Measurements from ENCODE around the gene PLXDC2. TPM values are rescaled to one million over a fixed set of nuclear protein-coding genes. Genes with fewer than 3 reads are reported as not detected.
"Not testable (repeated sequence)": the region's sequence is repeated elsewhere in the genome, so short reads cannot be mapped to it uniquely, and the experiment has no call there.

Gene PLXDC2
- not detected for total RNA-seq

- no peak for DNase-seq
- no peak within 1 kb of the TSS for H3K27ac Mint-ChIP-seq
- H3K27me3 Mint-ChIP-seq (ENCODE audit: low read depth) = peaks cover 56% of the 10 kb centered on the region
- H3K4me3 Mint-ChIP-seq = peak within 1 kb of the TSS; percentile 34
- CTCF ChIA-PET = no interaction called here
- H3K36me3 Mint-ChIP-seq (ENCODE audit: low read depth) = no peaks in the 10 kb centered on the region
- H3K9me3 Mint-ChIP-seq = no peaks in the 10 kb centered on the region
- intact Hi-C loops (cut with micrococcal nuclease) = no loop called here
- peaks cover 5% of the 10 kb centered on the region for H3K4me1 Mint-ChIP-seq (ENCODE audit: low read depth)
Measured at GRCh38 chr10:19816411-19817230, at the start of gene PLXDC2. Gene PLXDC2 (plus strand): TSS chr10:19816432.

GRCh38 chr10:19767876-19768275 is 48.4 kb upstream of the PLXDC2 start:
- H3K4me3 Mint-ChIP-seq = no peak overlapping the region
- no peak for DNase-seq
- H3K9me3 Mint-ChIP-seq = peaks cover 5% of the 10 kb centered on the region
- intact Hi-C loops (cut with micrococcal nuclease) = no loop called here
- H3K4me1 Mint-ChIP-seq (ENCODE audit: low read depth) = no peaks in the 10 kb centered on the region
- H3K36me3 Mint-ChIP-seq (ENCODE audit: low read depth) = no peaks in the 10 kb centered on the region
- no peak overlapping the region for H3K27ac Mint-ChIP-seq
- H3K27me3 Mint-ChIP-seq (ENCODE audit: low read depth) = no peaks in the 10 kb centered on the region
- CTCF ChIA-PET = no interaction called here

GRCh38 chr10:19769826-19770225 is 46.4 kb upstream of the PLXDC2 start:
- H3K4me1 Mint-ChIP-seq (ENCODE audit: low read depth); DNase-seq; H3K27me3 Mint-ChIP-seq (ENCODE audit: low read depth); H3K36me3 Mint-ChIP-seq (ENCODE audit: low read depth); H3K4me3 Mint-ChIP-seq; H3K9me3 Mint-ChIP-seq; intact Hi-C loops (cut with micrococcal nuclease); H3K27ac Mint-ChIP-seq: not testable (repeated sequence)
- CTCF ChIA-PET = interaction anchor here (0.6 kb wide), 1 partner anchor 56 kb away, joined by 3 read pairs; no protein-coding TSS in a partner anchor

GRCh38 chr10:19772972-19773371 is 43.3 kb upstream of the PLXDC2 start:
- no peak for DNase-seq
- no peaks in the 10 kb centered on the region for H3K4me1 Mint-ChIP-seq (ENCODE audit: low read depth)
- no peaks in the 10 kb centered on the region for H3K27me3 Mint-ChIP-seq (ENCODE audit: low read depth)
- no peak overlapping the region for H3K4me3 Mint-ChIP-seq
- peaks cover 2% of the 10 kb centered on the region for H3K9me3 Mint-ChIP-seq
- intact Hi-C loops (cut with micrococcal nuclease) = no loop called here
- CTCF ChIA-PET = no interaction called here
- no peaks in the 10 kb centered on the region for H3K36me3 Mint-ChIP-seq (ENCODE audit: low read depth)
- no peak overlapping the region for H3K27ac Mint-ChIP-seq

- no peak for DNase-seq
- Mint-ChIP-seq H3K27ac (no peak overlapping the region), H3K27me3 (ENCODE audit: low read depth) (no peaks in the 10 kb centered on the region), H3K4me3 (no peak overlapping the region), H3K36me3 (ENCODE audit: low read depth) (no peaks in the 10 kb centered on the region), H3K9me3 (peaks cover 2% of the 10 kb centered on the region), H3K4me1 (ENCODE audit: low read depth) (no peaks in the 10 kb centered on the region)
- CTCF ChIA-PET = no interaction called here
- intact Hi-C loops (cut with micrococcal nuclease) = no loop called here
Measured at GRCh38 chr10:19775296-19775695, 40.9 kb upstream of the PLXDC2 start.

GRCh38 chr10:19777806-19778205 is 38.4 kb upstream of the PLXDC2 start:
- no peaks in the 10 kb centered on the region for H3K36me3 Mint-ChIP-seq (ENCODE audit: low read depth)
- DNase-seq = no peak
- H3K4me1 Mint-ChIP-seq (ENCODE audit: low read depth) = no peaks in the 10 kb centered on the region
- CTCF ChIA-PET = no interaction called here
- no peak overlapping the region for H3K4me3 Mint-ChIP-seq
- H3K9me3 Mint-ChIP-seq = peaks cover 2% of the 10 kb centered on the region
- no peak overlapping the region for H3K27ac Mint-ChIP-seq
- H3K27me3 Mint-ChIP-seq (ENCODE audit: low read depth) = no peaks in the 10 kb centered on the region
- intact Hi-C loops (cut with micrococcal nuclease) = no loop called here

- Mint-ChIP-seq H3K4me1 (ENCODE audit: low read depth) (no peaks in the 10 kb centered on the region), H3K27ac (no peak overlapping the region), H3K4me3 (no peak overlapping the region), H3K27me3 (ENCODE audit: low read depth) (no peaks in the 10 kb centered on the region), H3K36me3 (ENCODE audit: low read depth) (no peaks in the 10 kb centered on the region), H3K9me3 (no peaks in the 10 kb centered on the region)
- CTCF ChIA-PET = no interaction called here
- no peak for DNase-seq
- intact Hi-C loops (cut with micrococcal nuclease) = no loop called here
Measured at GRCh38 chr10:19778996-19779395, 37.2 kb upstream of the PLXDC2 start.

- DNase-seq = no peak
- CTCF ChIA-PET = interaction anchor here (0.6 kb wide), 1 partner anchor 1715 kb away, joined by 3 read pairs; no protein-coding TSS in a partner anchor
- H3K27me3 Mint-ChIP-seq (ENCODE audit: low read depth) = no peaks in the 10 kb centered on the region
- H3K36me3 Mint-ChIP-seq (ENCODE audit: low read depth) = no peaks in the 10 kb centered on the region
- no peaks in the 10 kb centered on the region for H3K9me3 Mint-ChIP-seq
- H3K27ac Mint-ChIP-seq = no peak overlapping the region
- no peak overlapping the region for H3K4me3 Mint-ChIP-seq
- no peaks in the 10 kb centered on the region for H3K4me1 Mint-ChIP-seq (ENCODE audit: low read depth)
- intact Hi-C loops (cut with micrococcal nuclease) = loop anchor here (10.0 kb wide), 1 partner anchor 1098 kb away; no protein-coding TSS in a partner anchor
Measured at GRCh38 chr10:19782430-19783089, 33.7 kb upstream of the PLXDC2 start.

- CTCF ChIA-PET = no interaction called here
- Mint-ChIP-seq H3K9me3 (no peaks in the 10 kb centered on the region), H3K4me1 (ENCODE audit: low read depth) (no peaks in the 10 kb centered on the region), H3K27ac (no peak overlapping the region), H3K36me3 (ENCODE audit: low read depth) (no peaks in the 10 kb centered on the region), H3K27me3 (ENCODE audit: low read depth) (no peaks in the 10 kb centered on the region), H3K4me3 (no peak overlapping the region)
- intact Hi-C loops (cut with micrococcal nuclease) = loop anchor here (10.0 kb wide), 1 partner anchor 1099 kb away; no protein-coding TSS in a partner anchor
- DNase-seq = no peak
Measured at GRCh38 chr10:19783721-19784120, 32.5 kb upstream of the PLXDC2 start.

GRCh38 chr10:19785366-19785765 is 30.9 kb upstream of the PLXDC2 start:
- H3K27ac Mint-ChIP-seq = no peak overlapping the region
- H3K27me3 Mint-ChIP-seq (ENCODE audit: low read depth) = peaks cover 2% of the 10 kb centered on the region
- no peak overlapping the region for H3K4me3 Mint-ChIP-seq
- CTCF ChIA-PET = no interaction called here
- H3K36me3 Mint-ChIP-seq (ENCODE audit: low read depth) = no peaks in the 10 kb centered on the region
- H3K4me1 Mint-ChIP-seq (ENCODE audit: low read depth) = no peaks in the 10 kb centered on the region
- no peaks in the 10 kb centered on the region for H3K9me3 Mint-ChIP-seq
- intact Hi-C loops (cut with micrococcal nuclease) = loop anchor here (10.0 kb wide), 1 partner anchor 1101 kb away; no protein-coding TSS in a partner anchor
- DNase-seq = no peak

- intact Hi-C loops (cut with micrococcal nuclease) = loop anchor here (10.0 kb wide), 1 partner anchor 1103 kb away; no protein-coding TSS in a partner anchor
- no peaks in the 10 kb centered on the region for H3K9me3 Mint-ChIP-seq
- H3K27ac Mint-ChIP-seq = no peak overlapping the region
- H3K4me1 Mint-ChIP-seq (ENCODE audit: low read depth) = no peaks in the 10 kb centered on the region
- no peak overlapping the region for H3K4me3 Mint-ChIP-seq
- DNase-seq = peak; percentile 28
- no peaks in the 10 kb centered on the region for H3K36me3 Mint-ChIP-seq (ENCODE audit: low read depth)
- H3K27me3 Mint-ChIP-seq (ENCODE audit: low read depth) = peaks cover 2% of the 10 kb centered on the region
- CTCF ChIA-PET = no interaction called here
Measured at GRCh38 chr10:19788075-19788686, 28.1 kb upstream of the PLXDC2 start.

GRCh38 chr10:19788902-19789301 is 27.3 kb upstream of the PLXDC2 start:
- Mint-ChIP-seq H3K4me3 (no peak overlapping the region), H3K27me3 (ENCODE audit: low read depth) (peaks cover 2% of the 10 kb centered on the region), H3K4me1 (ENCODE audit: low read depth) (no peaks in the 10 kb centered on the region), H3K36me3 (ENCODE audit: low read depth) (no peaks in the 10 kb centered on the region), H3K9me3 (no peaks in the 10 kb centered on the region), H3K27ac (no peak overlapping the region)
- no peak for DNase-seq
- intact Hi-C loops (cut with micrococcal nuclease) = loop anchor here (10.0 kb wide), 1 partner anchor 1104 kb away; no protein-coding TSS in a partner anchor
- CTCF ChIA-PET = interaction anchor here (0.6 kb wide), 1 partner anchor 73 kb away, joined by 3 read pairs; no protein-coding TSS in a partner anchor

Data from activated naive CD4-positive, alpha-beta T cell treated with anti-CD3 and anti-CD28 coated beads for 36 hours (primary cell).